GM18526 (cell line): ENCODE data around the gene RGSL1.

Experiments
- POLR2A ChIP-seq: IDR thresholded peaks from 3 replicates; pipeline ENCODE4 v1.6.1; 2011; ENCODE audit not compliant: insufficient read length; ENCODE audit errors: extremely low read depth

Gene RGSL1

GRCh38 chr1:182485861-182486260, 35.9 kb downstream of the RGSL1 start:
- TF ChIP-seq POLR2A, result no peak

- no peak for TF ChIP-seq POLR2A
Observed at GRCh38 chr1:182488803-182489202, 38.9 kb downstream of the RGSL1 start.

DNA sequence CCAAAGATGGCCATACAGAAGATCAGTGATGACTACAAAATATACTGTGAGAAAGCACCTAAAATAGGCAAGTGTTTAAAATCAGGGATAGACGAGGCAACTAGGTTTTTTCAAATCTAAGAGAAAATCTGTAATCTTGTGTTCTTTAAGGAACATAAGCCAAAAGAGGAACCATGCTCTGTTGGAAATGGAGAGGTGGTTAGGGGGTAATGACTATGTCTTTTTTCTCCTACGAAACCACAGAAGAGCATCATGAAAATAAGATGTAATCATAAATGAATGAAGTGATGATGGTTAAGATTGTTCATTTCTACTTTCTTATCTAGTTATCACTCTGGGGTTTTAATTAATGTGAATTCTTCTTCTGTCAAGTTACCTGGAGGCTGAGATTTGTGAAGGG, 43.1 kb downstream of the RGSL1 start:
- TF ChIP-seq POLR2A, result no peak

GRCh38 chr1:182495002-182495401, 45.1 kb downstream of the RGSL1 start:
- TF ChIP-seq POLR2A, result no peak

- TF ChIP-seq POLR2A, result no peak
Observed at GRCh38 chr1:182495693-182496092, 45.7 kb downstream of the RGSL1 start.

DNA sequence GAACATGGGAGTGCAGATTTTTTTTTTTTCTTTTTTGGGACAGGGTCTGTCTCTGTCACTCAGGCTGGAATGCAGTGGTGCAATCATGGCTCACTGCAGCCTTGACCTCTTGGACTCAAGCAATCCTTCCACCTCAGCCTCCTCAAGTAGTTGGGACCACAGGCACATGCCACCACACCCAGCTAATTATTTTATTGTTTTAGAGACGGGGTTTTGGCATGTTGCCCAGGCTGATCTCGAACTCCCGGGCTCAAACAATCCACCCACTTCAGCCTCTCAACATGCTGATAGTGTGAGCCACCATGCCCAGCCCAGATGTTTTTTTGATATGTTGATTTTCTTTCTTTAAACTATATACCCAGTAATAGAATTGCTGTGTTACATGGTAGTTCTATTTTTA, 57.7 kb downstream of the RGSL1 start:
- no peak for TF ChIP-seq POLR2A

DNA sequence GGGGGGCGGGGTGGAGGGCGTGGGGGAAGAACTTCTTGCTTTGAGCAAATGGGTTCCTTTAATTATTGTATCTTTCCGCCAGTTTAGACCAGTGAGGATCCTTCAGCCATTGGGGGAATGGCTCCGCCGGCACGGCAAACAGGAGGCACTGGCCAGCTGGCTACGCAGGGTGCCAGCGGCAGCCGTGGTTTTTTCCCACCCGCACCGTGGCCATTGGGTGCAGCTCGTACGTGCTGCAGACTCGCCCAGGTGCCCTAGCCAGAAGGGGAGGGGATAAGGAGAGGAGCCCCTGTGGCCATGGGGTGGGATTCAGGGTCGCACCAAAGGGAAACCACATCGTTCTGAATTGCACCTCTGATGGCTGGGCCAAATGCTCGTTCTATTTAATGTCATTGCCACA, 65.6 kb downstream of the RGSL1 start:
- no peak for TF ChIP-seq POLR2A

- no peak for TF ChIP-seq POLR2A
Observed at GRCh38 chr1:182520736-182521135, 70.8 kb downstream of the RGSL1 start.

DNA sequence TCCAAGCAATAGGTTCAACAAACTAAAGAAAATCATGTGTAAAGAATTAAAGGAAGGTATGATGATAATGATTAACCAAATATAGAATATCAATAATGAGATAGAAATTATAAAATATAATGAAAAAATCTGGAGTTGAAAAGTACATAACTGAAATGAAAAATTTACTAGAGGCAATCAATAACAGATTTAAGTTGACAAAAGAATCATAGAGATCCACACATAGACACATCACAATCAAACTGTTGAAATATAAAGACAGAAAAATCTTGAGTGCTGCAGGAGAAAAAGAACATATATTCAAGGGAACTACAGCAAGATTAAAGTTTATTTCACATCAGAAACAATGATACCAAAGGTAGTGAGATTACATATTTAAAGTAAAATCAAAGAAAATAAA, 75.4 kb downstream of the RGSL1 start:
- no peak for TF ChIP-seq POLR2A

DNA sequence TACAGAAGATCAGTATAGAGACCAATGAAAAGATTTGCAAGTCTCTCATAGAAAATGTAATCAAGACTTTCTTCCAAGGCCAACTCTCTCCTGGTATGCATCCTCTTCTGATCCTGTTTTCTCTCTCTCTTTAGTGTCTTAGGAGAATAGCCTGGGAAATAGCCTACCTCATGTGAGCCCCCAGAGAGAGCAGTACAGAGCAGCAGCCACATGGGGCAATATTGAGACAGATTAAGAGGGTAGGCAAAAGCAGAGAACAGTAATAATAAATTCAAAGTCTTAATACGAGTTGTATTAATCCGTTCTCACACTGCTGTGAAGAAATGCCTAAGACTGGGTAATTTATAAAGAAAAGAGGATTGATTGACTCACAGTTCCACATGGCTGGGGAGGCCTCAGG, 77.7 kb downstream of the RGSL1 start:
- TF ChIP-seq POLR2A, result no peak

- no peak for TF ChIP-seq POLR2A
Observed at GRCh38 chr1:182533896-182534295, 84.0 kb downstream of the RGSL1 start.

- TF ChIP-seq POLR2A, result no peak
Observed at GRCh38 chr1:182549346-182549745, 99.4 kb downstream of the RGSL1 start.

- TF ChIP-seq POLR2A, result no peak
Observed at GRCh38 chr1:182549811-182550210, 99.9 kb downstream of the RGSL1 start.

DNA sequence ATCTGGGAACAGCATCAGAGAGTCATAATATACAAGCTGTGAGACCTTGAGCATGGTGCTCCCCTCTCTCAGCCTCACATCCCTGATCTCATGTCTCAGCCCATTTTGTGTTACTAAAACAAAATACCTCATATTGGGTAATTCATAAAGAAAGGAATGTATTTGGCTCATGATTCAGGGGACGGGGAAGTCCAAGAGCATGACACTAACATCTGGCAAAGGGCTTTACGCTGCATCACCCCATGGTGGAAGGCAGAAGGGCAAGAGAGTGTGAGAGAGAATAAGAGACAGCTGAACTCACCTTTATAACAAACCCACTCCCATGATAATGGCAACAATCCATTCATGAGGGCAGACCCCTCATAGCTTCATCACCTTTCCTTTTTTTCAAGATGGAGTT, 102.6 kb downstream of the RGSL1 start:
- no peak for TF ChIP-seq POLR2A

DNA sequence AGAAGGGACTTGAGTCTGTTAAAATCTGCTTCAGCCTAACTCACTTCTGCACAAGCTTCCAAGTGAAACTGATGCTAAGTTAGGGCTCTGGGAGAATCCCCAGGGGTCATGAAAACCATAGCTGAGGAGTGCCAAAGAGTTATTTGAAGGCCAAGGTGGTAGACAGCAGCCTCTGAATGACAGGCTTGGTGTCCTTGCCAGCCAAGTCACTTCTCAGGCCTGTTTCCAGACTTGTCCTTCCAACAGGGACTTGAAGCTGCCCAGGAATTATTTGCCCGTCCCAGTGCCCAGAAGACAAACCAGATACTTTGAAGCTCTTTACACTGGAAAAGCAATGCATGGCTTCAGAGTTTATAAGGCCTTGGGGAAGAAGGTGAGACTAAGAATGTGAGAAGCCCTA, 105.5 kb downstream of the RGSL1 start:
- no peak for TF ChIP-seq POLR2A

- no peak for TF ChIP-seq POLR2A
Observed at GRCh38 chr1:182556279-182556678, 106.3 kb downstream of the RGSL1 start.

DNA sequence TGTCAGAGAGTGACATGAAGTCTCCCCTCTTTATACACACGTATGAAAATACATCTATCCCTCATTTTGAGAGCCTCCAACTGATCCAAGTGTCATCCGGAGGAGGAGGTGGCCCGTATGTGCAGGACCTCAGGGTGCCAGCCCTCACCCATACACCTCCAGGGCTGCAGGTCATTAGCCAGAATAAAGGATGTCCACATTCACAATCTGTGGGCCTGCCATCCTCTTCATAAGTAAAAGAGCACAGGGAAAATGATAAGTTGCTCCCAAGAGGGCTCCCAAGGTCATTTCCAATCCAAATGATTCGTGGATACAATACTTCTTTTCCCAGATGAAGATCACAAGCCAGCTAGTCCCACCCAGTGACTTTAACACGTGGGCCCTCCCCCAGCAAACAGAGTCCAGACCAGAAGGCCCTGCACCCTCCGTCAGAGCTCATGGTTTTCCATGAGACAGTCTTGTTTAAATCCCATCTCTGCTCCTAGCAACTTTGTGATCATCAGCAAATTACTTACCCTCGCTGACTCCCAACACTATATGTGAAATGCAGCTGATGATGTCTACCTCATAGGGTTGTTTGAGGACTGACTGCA, 110.5 kb downstream of the RGSL1 start:
- no peak for TF ChIP-seq POLR2A

DNA sequence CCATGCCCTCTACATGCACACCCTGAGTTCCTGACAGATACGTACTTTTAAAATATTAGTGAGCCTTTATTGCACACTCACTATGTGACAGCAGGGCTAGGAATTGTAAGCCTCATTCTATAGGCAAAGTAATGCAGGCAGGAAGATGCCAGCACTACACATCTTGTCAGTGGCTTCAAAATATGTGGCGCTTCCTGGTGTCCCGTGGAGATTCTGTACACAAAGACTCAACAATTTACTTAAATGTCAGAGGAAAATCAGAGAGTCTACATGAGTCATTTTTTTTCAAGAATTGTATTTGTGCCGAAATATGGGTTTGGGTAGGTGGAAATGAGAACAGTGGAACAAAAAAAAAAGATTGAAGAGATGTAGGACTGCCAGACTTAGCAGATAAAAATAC, 111.5 kb downstream of the RGSL1 start:
- TF ChIP-seq POLR2A, result no peak
